NT2/D1 (cell line): ENCODE data around the gene C1QTNF3.

Experiments
- SUZ12 ChIP-seq: IDR thresholded peaks from 2 replicates; pipeline ENCODE4 v1.6.1; 2011; ENCODE audit not compliant: insufficient read length, insufficient read depth; ENCODE audit errors: extremely low read depth
- YY1 ChIP-seq: IDR thresholded peaks from 2 replicates; pipeline ENCODE4 v1.6.1; 2011; ENCODE audit not compliant: insufficient read length, insufficient read depth
- ZNF274 ChIP-seq: IDR thresholded peaks from 2 replicates; pipeline ENCODE4 v1.6.1; 2011; ENCODE audit warnings: mild to moderate bottlenecking, low read depth, low read length

- no peak for TF ChIP-seq ZNF274
- no peak for TF ChIP-seq SUZ12
- TF ChIP-seq YY1: no peak
Observed at GRCh38 chr5:34003941-34004340, 39.1 kb downstream of the C1QTNF3 start.
